Testis (tissue), 2 donors: ENCODE data around the gene CDC42.

Experiments used
- CTCF ChIP-seq, 3 experiments: fragments of 450-650 bp in 2 of 3; fragments of 200-600 bp in 1 of 3; sonication (generic) in 1 of 3; IDR thresholded peaks; one replicate each; pipeline ENCODE4 v1.5.1; 2016 to 2019; ENCODE audit warnings: antibody characterized with exemption in 3 of 3, mild to moderate bottlenecking in 2 of 3, moderate library complexity in 1 of 3
- POLR2A ChIP-seq: fragments of 450-650 bp; IDR thresholded peaks from one replicate; pipeline ENCODE4 v1.6.1; 2017; ENCODE audit warnings: antibody characterized with exemption, mild to moderate bottlenecking, moderate library complexity

- TF ChIP-seq CTCF (IDR thresholded peaks at IDR 0.05), result no peak
- peak; percentile 92 for TF ChIP-seq POLR2A
These were observed at the start of gene CDC42 for GRCh38 chr1:22052115-22053016.
